HepG2 (cell line): ENCODE data around the gene PLA2G12B. TPM values are rescaled to one million over a fixed set of nuclear protein-coding genes. Genes with fewer than 3 reads are reported as not detected.

Experiments
- ARID3A ChIP-seq: IDR thresholded peaks from 2 replicates; pipeline ENCODE4 v1.6.1; 2012; ENCODE audit warnings: low read depth, low read length, improper control_type of control experiment
- CTCF ChIP-seq: sonication (generic); formaldehyde crosslinking; IDR thresholded peaks from 2 replicates; pipeline ENCODE4 v1.5.0; 2020; ENCODE audit warnings: mild to moderate bottlenecking, missing genetic modification reagents, moderate library complexity
- ELF1 ChIP-seq: sonication (generic); formaldehyde crosslinking; IDR thresholded peaks from 2 replicates; pipeline ENCODE4 v1.4.0; 2020; ENCODE audit warnings: missing genetic modification reagents
- FOSL2 ChIP-seq: sonication (generic); formaldehyde crosslinking; IDR thresholded peaks from 2 replicates; pipeline ENCODE4 v1.4.0; 2020; ENCODE audit warnings: missing genetic modification reagents
- FOXO1 ChIP-seq: sonication (generic); formaldehyde crosslinking; IDR thresholded peaks from 2 replicates; pipeline ENCODE4 v1.4.0; 2020; ENCODE audit warnings: missing genetic modification reagents
- HDAC1 ChIP-seq: sonication (generic); formaldehyde crosslinking; IDR thresholded peaks from 2 replicates; pipeline ENCODE4 v1.5.1; 2020; ENCODE audit warnings: mild to moderate bottlenecking, missing genetic modification reagents
- NONO ChIP-seq, 2 experiments: fragments of 450-650 bp in 1 of 2; sonication (generic) in 1 of 2; formaldehyde crosslinking in 1 of 2; IDR thresholded peaks in 1 of 2; conservative IDR thresholded peaks in 1 of 2; 2 replicates each; pipeline versions ENCODE4 v1.6.1 to v1.8.0; 2017 to 2022; ENCODE audit warnings: mild to moderate bottlenecking in 1 of 2, missing genetic modification reagents in 1 of 2, moderate library complexity in 1 of 2
- PCBP2 ChIP-seq: fragments of 200-400 bp; formaldehyde crosslinking; optimal IDR thresholded peaks from 2 replicates; pipeline ENCODE3; 2018; ENCODE audit warnings: low read length, low read depth; ENCODE audit not compliant: poor library complexity, severe bottlenecking
- REXO4 ChIP-seq: sonication (generic); formaldehyde crosslinking; IDR thresholded peaks from 2 replicates; pipeline ENCODE4 v1.8.0; 2022; ENCODE audit warnings: missing genetic modification reagents, mild to moderate bottlenecking, borderline replicate concordance
- SNAI1 ChIP-seq: sonication (generic); formaldehyde crosslinking; IDR thresholded peaks from 2 replicates; pipeline ENCODE4 v1.5.0; 2020; ENCODE audit warnings: mild to moderate bottlenecking, missing genetic modification reagents, borderline replicate concordance
- TBX2 ChIP-seq: sonication (generic); formaldehyde crosslinking; IDR thresholded peaks from 2 replicates; pipeline ENCODE4 v1.5.0; 2020; ENCODE audit warnings: missing genetic modification reagents, mild to moderate bottlenecking, borderline replicate concordance
- TFDP1 ChIP-seq: IDR thresholded peaks from 2 replicates; pipeline ENCODE4 v1.6.1; 2016; ENCODE audit warnings: missing compliant biosample characterization, missing genetic modification reagents, borderline replicate concordance
- THAP7 ChIP-seq: sonication (generic); formaldehyde crosslinking; IDR thresholded peaks from 2 replicates; pipeline ENCODE4 v1.8.1; 2023; ENCODE audit warnings: mild to moderate bottlenecking, missing genetic modification reagents
- THAP9 ChIP-seq: sonication (generic); formaldehyde crosslinking; IDR thresholded peaks from 2 replicates; pipeline ENCODE4; 2020; ENCODE audit warnings: missing genetic modification reagents, mild to moderate bottlenecking, borderline replicate concordance
- THRA ChIP-seq: sonication (generic); formaldehyde crosslinking; IDR thresholded peaks from 2 replicates; pipeline ENCODE4 v1.4.0; 2020; ENCODE audit warnings: missing genetic modification reagents, borderline replicate concordance
- ZBTB7A ChIP-seq: sonication (generic); formaldehyde crosslinking; IDR thresholded peaks from 2 replicates; pipeline ENCODE4 v1.8.0; 2022; ENCODE audit warnings: mild to moderate bottlenecking, missing genetic modification reagents
- ZFP41 ChIP-seq: sonication (generic); formaldehyde crosslinking; IDR thresholded peaks from 2 replicates; pipeline ENCODE4 v1.4.0; 2020; ENCODE audit warnings: mild to moderate bottlenecking, missing genetic modification reagents, borderline replicate concordance
- ZNF775 ChIP-seq: sonication (generic); formaldehyde crosslinking; IDR thresholded peaks from 2 replicates; pipeline ENCODE4 v1.4.0; 2020; ENCODE audit warnings: missing genetic modification reagents, mild to moderate bottlenecking, moderate library complexity, borderline replicate concordance
- ZNF883 ChIP-seq: sonication (generic); formaldehyde crosslinking; IDR thresholded peaks from 2 replicates; pipeline ENCODE4 v1.5.1; 2020; ENCODE audit warnings: mild to moderate bottlenecking, missing genetic modification reagents; ENCODE audit errors: not compliant biosample characterization
- polyA plus RNA-seq, 8 experiments: library from polyadenylated mRNA; depleted of rRNA in 3 of 8; stranded (reverse) in 7 of 8; unstranded in 1 of 8; fragments of >200 nt; fragmentation: Illumina TruSeq in 4 of 8; extraction: Trizol in 4 of 8; gene quantifications; 2 replicates each; pipeline versions ENCODE4 v1.2.1 to v1.2.3, GENCODE V29; 2011 to 2016; ENCODE audit warnings: low read depth in 4 of 8, missing spikeins in 1 of 8, mixed read lengths in 1 of 8; ENCODE audit not compliant: insufficient read depth in 1 of 8
- total RNA-seq, 5 experiments: library from RNA; depleted of rRNA; stranded (reverse); fragments of >200 nt; fragmentation: Illumina TruSeq; extraction: Trizol; gene quantifications; 2 replicates each; pipeline ENCODE4 v1.2.3, GENCODE V29; 2016; ENCODE audit warnings: low read depth in 1 of 5

Gene PLA2G12B
- total and polyA plus RNA-seq, 2 of the 13 experiments (the other 11 are each of a cell fraction or from before 2014, with no cell fraction given): 7.7 to 38.0 TPM

GRCh38 chr10:72952642-72953158, 1.9 kb downstream of the PLA2G12B start (continued):
- TF ChIP-seq THAP9 (CRISPR knock-in tag) (no peak), PCBP2 (no peak), ARID3A (no peak), ELF1 (CRISPR knock-in tag) (no peak), ZBTB7A (no peak), NONO (IDR thresholded peaks at IDR 0.05) (no peak), NONO (CRISPR knock-in tag; conservative IDR thresholded peaks at IDR 0.05) (no peak), TFDP1 (CRISPR knock-in tag) (no peak), FOSL2 (CRISPR knock-in tag) (peak; percentile 78), SNAI1 (CRISPR knock-in tag) (no peak), THAP7 (CRISPR knock-in tag) (no peak), TBX2 (CRISPR knock-in tag) (peak; percentile 20; the same call in 1 of the 2 replicates), HDAC1 (CRISPR knock-in tag) (no peak), ZFP41 (CRISPR knock-in tag) (no peak), FOXO1 (CRISPR knock-in tag) (no peak), ZNF883 (CRISPR knock-in tag) (no peak), CTCF (no peak), ZNF775 (no peak), THRA (CRISPR knock-in tag) (no peak), REXO4 (CRISPR knock-in tag) (no peak)
